K562 (cell line): ENCODE results near the gene CTDSP1. TPM values are rescaled to one million over a fixed set of nuclear protein-coding genes. Genes with fewer than 3 reads are reported as not detected.

Experiments used
- ARID1B ChIP-seq: fragments of 450-650 bp; IDR thresholded peaks from 2 replicates; pipeline ENCODE4 v1.6.1; 2016; ENCODE audit warnings: antibody characterized with exemption, mild to moderate bottlenecking, inconsistent platforms
- BDP1 ChIP-seq: IDR thresholded peaks from 3 replicates; pipeline ENCODE4 v1.6.1; 2011; ENCODE audit not compliant: insufficient read length, insufficient read depth
- CBFA2T2 ChIP-seq: fragments of 450-650 bp; conservative IDR thresholded peaks from 2 replicates; pipeline ENCODE4 v1.6.1; 2017; ENCODE audit warnings: mild to moderate bottlenecking
- EP300 ChIP-seq: IDR thresholded peaks from 2 replicates; pipeline ENCODE4 v1.6.1; 2012; ENCODE audit warnings: low read length, improper control_type of control experiment
- EZH2 ChIP-seq: IDR thresholded peaks from 2 replicates; pipeline ENCODE4 v1.6.1; 2012; ENCODE audit warnings: low read depth, mild to moderate bottlenecking, inconsistent platforms, low read length, borderline replicate concordance
- FIP1L1 ChIP-seq: fragments of 200-400 bp; formaldehyde crosslinking; IDR thresholded peaks from 2 replicates; pipeline ENCODE4 v1.6.1; 2018; ENCODE audit warnings: mild to moderate bottlenecking, low read depth, low read length; ENCODE audit not compliant: poor library complexity, severe bottlenecking
- HCFC1 ChIP-seq: IDR thresholded peaks from 2 replicates; pipeline ENCODE4 v1.6.1; 2012; ENCODE audit warnings: low read depth, low read length, improper control_type of control experiment
- HDAC2 ChIP-seq: fragments of 450-650 bp; IDR thresholded peaks from 2 replicates; pipeline ENCODE4 v1.6.1; 2016; ENCODE audit warnings: mild to moderate bottlenecking
- HIVEP1 ChIP-seq: fragments of 250-450 bp; sonication (Bioruptor Pico); IDR thresholded peaks from 2 replicates; pipeline ENCODE4 v1.4.0; 2020; ENCODE audit warnings: mild to moderate bottlenecking
- MAFG ChIP-seq: fragments of 450-650 bp; conservative IDR thresholded peaks from 2 replicates; pipeline ENCODE4 v1.6.1; 2016; ENCODE audit warnings: missing genetic modification characterization, missing compliant biosample characterization
- OTX1 ChIP-seq: fragments of 450-650 bp; formaldehyde crosslinking; IDR thresholded peaks from 2 replicates; pipeline ENCODE4 v1.4.0; 2022; ENCODE audit warnings: mild to moderate bottlenecking
- ZNF197 ChIP-seq: fragments of 200-800 bp; sonication (Bioruptor generic); IDR thresholded peaks from 2 replicates; pipeline ENCODE4 v1.6.1; 2016; ENCODE audit warnings: low read depth, missing genetic modification characterization, missing compliant biosample characterization
- ZNF24 ChIP-seq: fragments of 450-650 bp; IDR thresholded peaks from 2 replicates; pipeline ENCODE4 v1.6.1; 2016
- ZNF324 ChIP-seq: fragments of 250-450 bp; sonication (Bioruptor Pico); IDR thresholded peaks from 2 replicates; pipeline ENCODE4 v1.4.0; 2020; ENCODE audit warnings: mild to moderate bottlenecking
- ZNF695 ChIP-seq: fragments of 450-650 bp; formaldehyde crosslinking; IDR thresholded peaks from 2 replicates; pipeline ENCODE4 v1.4.0; 2020; ENCODE audit warnings: mild to moderate bottlenecking, moderate library complexity
- ZNF764 ChIP-seq: fragments of 250-450 bp; sonication (Bioruptor Pico); IDR thresholded peaks from 2 replicates; pipeline ENCODE4 v1.4.0; 2020; ENCODE audit warnings: low read depth, mild to moderate bottlenecking, moderate library complexity
- polyA plus RNA-seq, 8 experiments: library from polyadenylated mRNA; depleted of rRNA in 4 of 8; stranded (reverse) in 5 of 8; unstranded in 3 of 8; fragments of >200 nt; fragmentation: Nextera tagmentation in 2 of 8; fragmentation: Illumina TruSeq in 1 of 8; extraction: Ambion mirVana in 2 of 8; extraction: Trizol in 1 of 8; gene quantifications; 2 replicates each; pipeline versions ENCODE4 v1.2.1 to v1.2.3, GENCODE V29; 2011 to 2014; ENCODE audit warnings: inconsistent platforms in 1 of 8, missing spikeins in 1 of 8
- total RNA-seq, 7 experiments: library from RNA; depleted of rRNA in 6 of 7; stranded (reverse); fragments of >200 nt in 6 of 7; fragmentation: Illumina TruSeq in 2 of 7; extraction: Trizol in 2 of 7; gene quantifications; 2 replicates each; pipeline versions ENCODE4 v1.2.1 to v1.2.3, GENCODE V29; 2011 to 2021; ENCODE audit warnings: low replicate concordance in 1 of 7
- TF ChIP-seq, protein P1 (sequence below): sonication (generic); formaldehyde crosslinking; IDR thresholded peaks from 2 replicates; pipeline ENCODE4 v1.9.0; 2022; ENCODE audit warnings: mild to moderate bottlenecking, missing genetic modification reagents
- TF ChIP-seq, protein P2 (sequence below): sonication (generic); formaldehyde crosslinking; IDR thresholded peaks from 2 replicates; pipeline ENCODE4 v1.8.1; 2023; ENCODE audit warnings: mild to moderate bottlenecking, missing genetic modification reagents, moderate library complexity
- TF ChIP-seq, protein P3 (sequence below): fragments of 250-450 bp; sonication (Bioruptor Pico); IDR thresholded peaks from 2 replicates; pipeline ENCODE4 v1.5.0; 2021
- TF ChIP-seq, protein P4 (sequence below), 2 experiments: fragments of 250-450 bp in 1 of 2; fragments of 450-650 bp in 1 of 2; sonication (Bioruptor Pico) in 1 of 2; IDR thresholded peaks; 2 replicates each; pipeline versions ENCODE4 v1.6.1 to v1.8.0; 2016 to 2021; ENCODE audit warnings: mild to moderate bottlenecking in 2 of 2, moderate library complexity in 2 of 2, missing compliant biosample characterization in 1 of 2, missing genetic modification characterization in 1 of 2
- TF ChIP-seq, protein P5 (sequence below): IDR thresholded peaks from 2 replicates; pipeline ENCODE4 v1.6.1; 2016; ENCODE audit warnings: missing genetic modification characterization, missing compliant biosample characterization

The CTDSP1 gene
- total and polyA plus RNA-seq, 9 of the 15 experiments (the other 6 are each of a cell fraction or from before 2014, with no cell fraction given), result 2.4 to 74.8 (median 45.8) TPM

DNA sequence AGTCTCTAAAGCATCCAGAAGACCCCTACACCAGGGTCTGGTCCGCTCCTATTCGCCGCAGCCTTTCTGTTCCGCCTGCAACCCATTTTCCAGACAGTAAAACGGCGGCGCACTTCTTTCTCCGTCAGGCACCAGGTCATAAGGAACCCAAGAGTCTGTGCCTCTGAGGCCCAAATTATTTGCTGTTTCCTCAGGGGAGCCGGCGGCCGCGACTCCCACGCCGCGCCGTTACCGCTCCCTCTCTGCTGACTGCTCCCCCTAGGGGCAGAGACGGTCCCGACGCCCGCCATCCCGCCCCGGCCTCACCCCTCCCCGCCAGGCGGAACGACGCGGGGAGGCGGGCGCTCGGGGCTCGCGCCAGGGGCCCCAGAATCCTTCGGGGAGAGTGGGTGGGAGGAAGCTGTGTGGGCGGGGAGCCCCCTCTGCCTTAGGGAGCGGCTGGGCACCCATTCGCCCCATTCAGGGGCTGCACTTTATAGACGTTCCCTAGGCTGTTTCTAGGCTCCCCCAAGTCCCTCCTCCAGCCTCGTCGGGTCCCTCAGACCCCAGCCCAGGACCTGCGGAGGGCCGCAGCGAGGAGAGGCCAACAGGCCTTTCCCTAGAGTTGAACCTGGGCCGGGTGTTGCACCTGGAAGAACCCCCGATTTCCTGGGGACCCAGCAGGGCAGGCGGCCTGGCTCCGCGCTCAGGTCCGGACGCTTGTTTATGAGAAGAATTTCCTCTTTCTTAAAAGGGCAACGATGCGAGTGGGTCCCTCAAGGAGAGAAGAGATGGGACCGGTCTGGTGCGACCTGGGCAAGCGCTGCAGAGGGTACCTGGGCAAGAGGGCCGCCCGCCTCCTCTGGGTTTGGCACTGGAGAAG lies 3.6 kb upstream of the CTDSP1 start (continued):
- TF ChIP-seq, protein P1, sequence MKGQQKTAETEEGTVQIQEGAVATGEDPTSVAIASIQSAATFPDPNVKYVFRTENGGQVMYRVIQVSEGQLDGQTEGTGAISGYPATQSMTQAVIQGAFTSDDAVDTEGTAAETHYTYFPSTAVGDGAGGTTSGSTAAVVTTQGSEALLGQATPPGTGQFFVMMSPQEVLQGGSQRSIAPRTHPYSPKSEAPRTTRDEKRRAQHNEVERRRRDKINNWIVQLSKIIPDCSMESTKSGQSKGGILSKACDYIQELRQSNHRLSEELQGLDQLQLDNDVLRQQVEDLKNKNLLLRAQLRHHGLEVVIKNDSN, result no peak
- TF ChIP-seq, protein P2, sequence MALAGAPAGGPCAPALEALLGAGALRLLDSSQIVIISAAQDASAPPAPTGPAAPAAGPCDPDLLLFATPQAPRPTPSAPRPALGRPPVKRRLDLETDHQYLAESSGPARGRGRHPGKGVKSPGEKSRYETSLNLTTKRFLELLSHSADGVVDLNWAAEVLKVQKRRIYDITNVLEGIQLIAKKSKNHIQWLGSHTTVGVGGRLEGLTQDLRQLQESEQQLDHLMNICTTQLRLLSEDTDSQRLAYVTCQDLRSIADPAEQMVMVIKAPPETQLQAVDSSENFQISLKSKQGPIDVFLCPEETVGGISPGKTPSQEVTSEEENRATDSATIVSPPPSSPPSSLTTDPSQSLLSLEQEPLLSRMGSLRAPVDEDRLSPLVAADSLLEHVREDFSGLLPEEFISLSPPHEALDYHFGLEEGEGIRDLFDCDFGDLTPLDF (CRISPR knock-in tag), result peak; percentile 78; the same call in 1 of the 2 replicates
- TF ChIP-seq EZH2, result no peak
- peak; percentile 59 for TF ChIP-seq HCFC1
- no peak for TF ChIP-seq ZNF695 (CRISPR knock-in tag)
- 0 out of 2 replicates have a peak, but pooled peaks have one; percentile 9 for TF ChIP-seq CBFA2T2
- 0 out of 2 replicates have a peak, but pooled peaks have one; percentile 27 for TF ChIP-seq ARID1B
- TF ChIP-seq MAFG, result no peak
- TF ChIP-seq, protein P3, sequence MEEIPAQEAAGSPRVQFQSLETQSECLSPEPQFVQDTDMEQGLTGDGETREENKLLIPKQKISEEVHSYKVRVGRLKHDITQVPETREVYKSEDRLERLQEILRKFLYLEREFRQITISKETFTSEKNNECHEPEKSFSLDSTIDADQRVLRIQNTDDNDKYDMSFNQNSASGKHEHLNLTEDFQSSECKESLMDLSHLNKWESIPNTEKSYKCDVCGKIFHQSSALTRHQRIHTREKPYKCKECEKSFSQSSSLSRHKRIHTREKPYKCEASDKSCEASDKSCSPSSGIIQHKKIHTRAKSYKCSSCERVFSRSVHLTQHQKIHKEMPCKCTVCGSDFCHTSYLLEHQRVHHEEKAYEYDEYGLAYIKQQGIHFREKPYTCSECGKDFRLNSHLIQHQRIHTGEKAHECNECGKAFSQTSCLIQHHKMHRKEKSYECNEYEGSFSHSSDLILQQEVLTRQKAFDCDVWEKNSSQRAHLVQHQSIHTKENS (CRISPR knock-in tag), result no peak
- TF ChIP-seq FIP1L1, result peak; percentile 76
- TF ChIP-seq EP300, result peak; percentile 52; the same call in 1 of the 2 replicates
- TF ChIP-seq, protein P4, sequence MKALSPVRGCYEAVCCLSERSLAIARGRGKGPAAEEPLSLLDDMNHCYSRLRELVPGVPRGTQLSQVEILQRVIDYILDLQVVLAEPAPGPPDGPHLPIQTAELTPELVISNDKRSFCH (CRISPR knock-in tag; IDR thresholded peaks at IDR 0.05), result no peak
- TF ChIP-seq, protein P4 (tag; IDR thresholded peaks at IDR 0.05), result no peak
- no peak for TF ChIP-seq ZNF24
- TF ChIP-seq ZNF197 (CRISPR knock-in tag), result 0 out of 2 replicates have a peak, but pooled peaks have one; percentile 65
- TF ChIP-seq ZNF324 (CRISPR knock-in tag), result no peak
- TF ChIP-seq, protein P5, sequence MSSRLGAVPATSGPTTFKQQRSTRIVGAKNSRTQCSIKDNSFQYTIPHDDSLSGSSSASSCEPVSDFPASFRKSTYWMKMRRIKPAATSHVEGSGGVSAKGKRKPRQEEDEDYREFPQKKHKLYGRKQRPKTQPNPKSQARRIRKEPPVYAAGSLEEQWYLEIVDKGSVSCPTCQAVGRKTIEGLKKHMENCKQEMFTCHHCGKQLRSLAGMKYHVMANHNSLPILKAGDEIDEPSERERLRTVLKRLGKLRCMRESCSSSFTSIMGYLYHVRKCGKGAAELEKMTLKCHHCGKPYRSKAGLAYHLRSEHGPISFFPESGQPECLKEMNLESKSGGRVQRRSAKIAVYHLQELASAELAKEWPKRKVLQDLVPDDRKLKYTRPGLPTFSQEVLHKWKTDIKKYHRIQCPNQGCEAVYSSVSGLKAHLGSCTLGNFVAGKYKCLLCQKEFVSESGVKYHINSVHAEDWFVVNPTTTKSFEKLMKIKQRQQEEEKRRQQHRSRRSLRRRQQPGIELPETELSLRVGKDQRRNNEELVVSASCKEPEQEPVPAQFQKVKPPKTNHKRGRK (tag), result no peak
- no peak for TF ChIP-seq BDP1
- TF ChIP-seq OTX1 (CRISPR knock-in tag), result no peak
- TF ChIP-seq HIVEP1 (CRISPR knock-in tag), result no peak
- TF ChIP-seq ZNF764 (CRISPR knock-in tag), result no peak
- TF ChIP-seq HDAC2, result no peak
